Nephron progenitor cell (in vitro differentiated cells): ENCODE data around the gene PDE8B.

Experiments
- DNase-seq: peaks from one replicate; pipeline ENCODE4 v3.0.0; 2021
- H3K27ac Mint-ChIP-seq: 2 replicates; pipeline ENCODE4 v1.8.0; 2021; ENCODE audit warnings: mild to moderate bottlenecking, moderate library complexity, mixed read lengths
- H3K27me3 Mint-ChIP-seq: 2 replicates; pipeline ENCODE4 v1.8.0; 2021; ENCODE audit warnings: mild to moderate bottlenecking, low read depth, mixed read lengths; ENCODE audit not compliant: poor library complexity
- H3K36me3 Mint-ChIP-seq: 2 replicates; pipeline ENCODE4 v1.8.0; 2021; ENCODE audit warnings: low read depth, mixed read lengths
- H3K4me1 Mint-ChIP-seq: 2 replicates; pipeline ENCODE4 v1.8.0; 2021; ENCODE audit warnings: mixed read lengths
- H3K4me3 Mint-ChIP-seq: 2 replicates; pipeline ENCODE4 v1.8.0; 2021; ENCODE audit warnings: mild to moderate bottlenecking, moderate library complexity, mixed read lengths
- H3K9me3 Mint-ChIP-seq: 2 replicates; pipeline ENCODE4 v1.8.0; 2021; ENCODE audit warnings: mild to moderate bottlenecking, moderate library complexity, mixed read lengths
- TF ChIP-seq, protein P1 (sequence below): fragments of 200-600 bp; sonication (generic); IDR thresholded peaks from 2 replicates; pipeline ENCODE4 v1.5.0; 2021; ENCODE audit warnings: antibody characterized with exemption

PDE8B gene

DNA sequence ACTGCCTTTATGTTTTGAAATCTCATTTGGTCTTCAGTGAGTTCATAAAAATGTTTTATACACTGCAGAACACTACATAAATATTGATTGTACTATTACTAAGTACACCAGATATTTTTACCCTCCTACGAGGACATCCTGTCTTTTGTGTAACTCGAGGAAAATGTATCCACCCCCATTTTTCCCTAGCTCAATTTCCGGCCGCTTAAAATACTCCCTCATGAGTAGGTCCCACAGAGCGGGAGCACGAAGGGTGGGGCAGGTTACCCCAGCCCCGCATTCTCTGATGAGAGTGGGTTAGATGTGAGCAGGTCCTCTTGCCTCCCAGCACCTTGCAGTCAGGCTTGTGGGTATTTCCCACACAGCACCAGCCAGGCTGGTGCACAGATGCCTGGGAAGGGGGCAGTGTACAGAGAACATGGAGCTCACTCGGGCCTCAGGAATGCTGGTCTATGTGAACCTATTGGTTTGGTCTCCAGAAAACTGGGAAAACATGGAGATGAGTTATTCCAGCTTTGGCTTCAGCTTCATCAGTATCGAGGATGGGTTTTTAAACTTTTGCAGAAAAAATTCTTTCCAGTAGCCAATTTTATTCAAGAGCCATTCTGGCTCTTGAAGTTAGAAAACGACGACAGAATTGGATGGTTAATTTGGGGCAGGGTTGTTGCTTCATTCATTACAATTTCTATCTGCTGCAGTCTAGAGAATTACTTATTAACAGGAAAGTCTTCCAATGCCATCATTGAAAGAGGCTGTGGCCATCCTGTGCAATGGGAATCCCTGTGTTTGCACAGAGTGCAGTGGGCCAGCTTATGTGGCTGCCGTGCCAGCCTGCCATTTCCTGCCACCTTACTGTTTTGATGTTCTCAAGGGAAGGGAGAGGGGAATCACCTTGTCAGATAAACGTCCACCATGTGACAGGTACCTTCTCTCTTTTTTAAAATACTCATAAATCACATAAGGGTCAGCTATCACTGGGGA, 208.4 kb downstream of the PDE8B start:
- peaks cover 20% of the 10 kb centered on the region for H3K4me1 Mint-ChIP-seq
- H3K9me3 Mint-ChIP-seq = no peaks in the 10 kb centered on the region
- H3K4me3 Mint-ChIP-seq = no peak overlapping the region
- no peak for DNase-seq
- H3K27me3 Mint-ChIP-seq = peaks cover 4% of the 10 kb centered on the region
- H3K36me3 Mint-ChIP-seq = peaks cover 16% of the 10 kb centered on the region
- H3K27ac Mint-ChIP-seq = no peak overlapping the region
- TF ChIP-seq, protein P1, sequence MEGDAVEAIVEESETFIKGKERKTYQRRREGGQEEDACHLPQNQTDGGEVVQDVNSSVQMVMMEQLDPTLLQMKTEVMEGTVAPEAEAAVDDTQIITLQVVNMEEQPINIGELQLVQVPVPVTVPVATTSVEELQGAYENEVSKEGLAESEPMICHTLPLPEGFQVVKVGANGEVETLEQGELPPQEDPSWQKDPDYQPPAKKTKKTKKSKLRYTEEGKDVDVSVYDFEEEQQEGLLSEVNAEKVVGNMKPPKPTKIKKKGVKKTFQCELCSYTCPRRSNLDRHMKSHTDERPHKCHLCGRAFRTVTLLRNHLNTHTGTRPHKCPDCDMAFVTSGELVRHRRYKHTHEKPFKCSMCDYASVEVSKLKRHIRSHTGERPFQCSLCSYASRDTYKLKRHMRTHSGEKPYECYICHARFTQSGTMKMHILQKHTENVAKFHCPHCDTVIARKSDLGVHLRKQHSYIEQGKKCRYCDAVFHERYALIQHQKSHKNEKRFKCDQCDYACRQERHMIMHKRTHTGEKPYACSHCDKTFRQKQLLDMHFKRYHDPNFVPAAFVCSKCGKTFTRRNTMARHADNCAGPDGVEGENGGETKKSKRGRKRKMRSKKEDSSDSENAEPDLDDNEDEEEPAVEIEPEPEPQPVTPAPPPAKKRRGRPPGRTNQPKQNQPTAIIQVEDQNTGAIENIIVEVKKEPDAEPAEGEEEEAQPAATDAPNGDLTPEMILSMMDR = no peak

DNA sequence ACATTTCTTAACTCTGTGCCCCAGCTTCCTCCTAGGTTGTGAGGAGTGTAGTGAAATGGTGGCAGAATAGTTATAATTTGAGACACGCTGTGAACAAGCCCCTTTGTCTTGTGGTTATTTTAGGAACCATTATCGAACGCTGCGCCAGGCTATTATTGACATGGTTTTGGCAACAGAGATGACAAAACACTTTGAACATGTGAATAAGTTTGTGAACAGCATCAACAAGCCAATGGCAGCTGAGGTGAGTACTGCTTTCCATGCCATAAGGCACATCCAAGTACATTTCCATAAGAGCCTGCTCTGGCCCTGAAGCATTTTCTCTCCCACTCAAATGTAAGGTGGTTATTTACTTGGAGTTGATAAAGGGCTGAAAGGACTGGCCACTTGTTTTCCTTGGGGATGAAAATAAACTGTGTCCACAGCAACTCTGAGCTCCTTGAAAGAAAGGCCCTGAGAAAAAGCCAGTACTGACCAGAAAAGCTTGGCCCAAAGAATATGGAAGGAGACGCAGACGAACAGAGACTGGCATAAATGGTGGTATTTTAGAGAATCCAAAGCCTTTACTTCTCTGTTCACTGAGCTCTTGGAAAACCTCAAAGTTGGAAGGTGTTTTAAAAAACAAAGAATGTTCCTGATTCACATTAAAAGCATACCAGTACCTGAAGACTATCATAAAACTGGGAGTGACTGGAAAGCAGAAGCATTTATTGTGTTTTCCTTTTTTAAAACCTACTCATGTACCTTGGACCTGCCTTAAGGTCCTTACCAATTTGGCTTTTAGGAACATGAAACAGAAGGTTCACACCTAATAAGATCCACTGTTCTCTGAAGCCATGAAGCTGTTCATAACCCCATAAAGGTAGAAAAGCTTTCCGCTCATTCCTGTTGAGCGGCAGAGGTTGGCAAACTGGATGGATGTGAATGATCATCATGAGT, 209.4 kb downstream of the PDE8B start:
- Mint-ChIP-seq H3K4me1 (peaks cover 20% of the 10 kb centered on the region), H3K36me3 (peaks cover 22% of the 10 kb centered on the region)

DNA sequence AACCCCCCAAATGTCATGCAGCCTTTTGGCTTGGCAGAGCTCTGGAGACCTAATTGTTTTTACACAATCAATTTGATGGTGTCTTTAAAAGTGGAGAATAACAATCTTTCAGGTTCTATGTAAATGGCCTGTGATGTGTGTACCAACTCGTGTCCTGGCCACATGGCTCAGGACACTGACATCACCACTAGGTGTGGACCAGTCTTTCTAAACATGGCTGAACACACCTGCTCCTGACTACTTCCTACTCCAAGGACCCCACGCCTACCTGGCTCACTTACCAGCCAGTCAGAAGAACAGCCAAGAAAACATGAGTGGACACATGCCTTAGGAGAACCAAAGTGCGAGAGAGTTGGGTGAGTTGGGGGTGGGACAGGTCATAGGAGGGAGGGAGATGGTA, 210.5 kb downstream of the PDE8B start:
- H3K36me3 Mint-ChIP-seq = peaks cover 22% of the 10 kb centered on the region
- H3K4me3 Mint-ChIP-seq = no peak overlapping the region
- DNase-seq = no peak
- no peaks in the 10 kb centered on the region for H3K9me3 Mint-ChIP-seq
- H3K27ac Mint-ChIP-seq = no peak overlapping the region
- peaks cover 20% of the 10 kb centered on the region for H3K4me1 Mint-ChIP-seq
- peaks cover 4% of the 10 kb centered on the region for H3K27me3 Mint-ChIP-seq
- TF ChIP-seq, protein P1 = no peak

More for the DNA sequence above, 209.4 kb downstream of the PDE8B start:
- no peak for DNase-seq
- Mint-ChIP-seq H3K27ac (no peak overlapping the region), H3K27me3 (peaks cover 4% of the 10 kb centered on the region), H3K4me3 (no peak overlapping the region), H3K9me3 (no peaks in the 10 kb centered on the region)
- TF ChIP-seq, protein P1 = no peak

DNA sequence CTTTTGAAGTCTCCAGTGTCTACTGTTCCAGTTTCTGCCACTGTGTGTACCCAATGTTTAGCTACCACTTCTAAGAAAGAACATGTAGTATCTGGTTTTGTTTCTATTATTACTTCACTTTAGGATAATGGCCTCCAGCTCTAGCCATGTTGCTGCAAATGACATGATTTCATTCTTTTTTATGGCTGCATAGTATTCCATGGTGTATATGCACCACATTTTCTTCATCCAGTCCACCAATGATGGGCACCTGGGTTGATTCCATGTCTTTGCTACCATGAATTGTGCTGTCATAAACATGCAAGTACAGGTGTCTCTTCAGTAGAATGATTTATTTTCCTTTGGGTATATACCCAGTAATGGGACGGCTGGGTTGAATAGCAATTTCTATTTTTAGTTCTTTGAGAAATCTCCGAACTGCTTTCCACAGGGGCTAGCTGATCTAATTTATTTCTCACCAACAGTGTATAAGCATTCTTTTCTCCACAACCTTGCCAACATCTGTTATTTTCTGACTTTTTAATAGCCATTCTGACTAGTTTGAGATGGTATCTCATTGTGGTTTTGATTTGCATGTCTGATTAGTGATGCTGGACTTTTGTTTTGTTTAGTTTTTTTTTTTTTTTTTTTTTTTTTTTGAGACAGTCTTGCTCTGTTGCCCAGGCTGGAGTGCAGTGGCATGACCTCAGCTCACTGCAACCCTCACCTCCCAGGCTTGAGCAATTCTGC, 212.7 kb downstream of the PDE8B start:
- Mint-ChIP-seq H3K4me3 (no peak overlapping the region), H3K4me1 (peaks cover 5% of the 10 kb centered on the region), H3K36me3 (peaks cover 22% of the 10 kb centered on the region), H3K27ac (no peak overlapping the region), H3K27me3 (no peaks in the 10 kb centered on the region), H3K9me3 (no peaks in the 10 kb centered on the region)
- no peak for DNase-seq
- TF ChIP-seq, protein P1 = no peak

DNA sequence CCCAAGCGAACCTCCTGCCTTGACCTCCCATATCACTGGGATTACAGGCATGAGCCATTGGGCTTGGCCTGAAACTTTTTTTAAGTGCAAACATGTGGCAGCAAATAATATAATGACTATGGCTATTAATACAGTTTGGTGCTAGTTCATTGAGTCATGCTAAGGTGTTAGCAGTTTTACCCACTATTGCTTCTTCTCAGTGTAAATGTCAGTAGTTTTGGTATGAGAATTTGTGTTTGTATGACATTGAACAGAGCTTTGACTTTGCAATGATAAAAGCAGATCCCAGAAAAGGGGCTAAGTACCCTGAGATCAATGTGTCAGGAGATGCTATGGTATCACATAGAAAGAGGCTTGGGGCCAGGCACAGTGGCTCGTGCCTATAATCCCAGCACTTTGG, 214.4 kb downstream of the PDE8B start:
- Mint-ChIP-seq H3K9me3 (no peaks in the 10 kb centered on the region), H3K36me3 (peaks cover 22% of the 10 kb centered on the region), H3K4me1 (no peaks in the 10 kb centered on the region), H3K27ac (no peak overlapping the region), H3K4me3 (no peak overlapping the region), H3K27me3 (no peaks in the 10 kb centered on the region)
- TF ChIP-seq, protein P1 = no peak
- no peak for DNase-seq
